SJCRH30 (cell line): ENCODE results near the gene PRKCA. TPM values are rescaled to one million over a fixed set of nuclear protein-coding genes. Genes with fewer than 3 reads are reported as not detected.
"Not testable (repeated sequence)": the region's sequence is repeated elsewhere in the genome, so short reads cannot be mapped to it uniquely, and the experiment has no call there.

Source experiments
- DNase-seq, 2 experiments: peaks; one replicate each; pipeline ENCODE4 v3.0.0-alpha.2; 2015 to 2020
- H3K27ac ChIP-seq: fragments of 250-450 bp; sonication (Bioruptor Pico); 2 replicates; pipeline ENCODE4 v1.5.1; 2020; ENCODE audit warnings: mild to moderate bottlenecking, moderate library complexity
- H3K27me3 ChIP-seq: fragments of 250-450 bp; sonication (Bioruptor Pico); 2 replicates; pipeline ENCODE4 v1.5.1; 2020; ENCODE audit warnings: mild to moderate bottlenecking, moderate library complexity
- H3K36me3 ChIP-seq: fragments of 250-450 bp; sonication (Bioruptor Pico); 2 replicates; pipeline ENCODE4 v1.5.1; 2020; ENCODE audit warnings: mild to moderate bottlenecking, moderate library complexity
- H3K4me1 ChIP-seq: fragments of 250-450 bp; sonication (Bioruptor Pico); 2 replicates; pipeline ENCODE4 v1.5.1; 2020; ENCODE audit warnings: mild to moderate bottlenecking, moderate library complexity
- H3K4me3 ChIP-seq: fragments of 250-450 bp; sonication (Bioruptor Pico); 2 replicates; pipeline ENCODE4 v1.5.1; 2020; ENCODE audit warnings: mild to moderate bottlenecking, moderate library complexity
- H3K9me3 ChIP-seq: fragments of 250-450 bp; sonication (Bioruptor Pico); replicated peaks from 2 replicates; pipeline ENCODE4 v1.5.1; 2020; ENCODE audit warnings: mild to moderate bottlenecking, moderate library complexity
- total RNA-seq: library from RNA; depleted of rRNA; stranded (reverse); fragments of >200 nt; shearing (Covaris generic); gene quantifications from 2 replicates; pipeline ENCODE4 v1.2.3, GENCODE V29; 2014

Gene PRKCA
- total RNA-seq, 1 experiment from 2014 or later: 24.7 TPM

- H3K9me3 ChIP-seq: peaks cover 6% of the 10 kb centered on the region; the same call in 1 of the 2 replicates
- H3K36me3 ChIP-seq: no peaks in the 10 kb centered on the region
- H3K4me3 ChIP-seq: no peak overlapping the region
- DNase-seq: no peak
- H3K27me3 ChIP-seq: no peaks in the 10 kb centered on the region
- peaks cover 4% of the 10 kb centered on the region; the same call in 1 of the 2 replicates for H3K4me1 ChIP-seq
- no peak overlapping the region for H3K27ac ChIP-seq
Observed at GRCh38 chr17:66474806-66475497, 172.5 kb downstream of the PRKCA start.

- DNase-seq: no peak
- no peak overlapping the region for H3K27ac ChIP-seq
- no peak overlapping the region for H3K4me3 ChIP-seq
- peaks cover 4% of the 10 kb centered on the region; the same call in 1 of the 2 replicates for H3K4me1 ChIP-seq
- peaks cover 6% of the 10 kb centered on the region; the same call in 1 of the 2 replicates for H3K9me3 ChIP-seq
- H3K27me3 ChIP-seq: no peaks in the 10 kb centered on the region
- no peaks in the 10 kb centered on the region for H3K36me3 ChIP-seq
Observed at GRCh38 chr17:66476014-66476413, 173.6 kb downstream of the PRKCA start.

DNA sequence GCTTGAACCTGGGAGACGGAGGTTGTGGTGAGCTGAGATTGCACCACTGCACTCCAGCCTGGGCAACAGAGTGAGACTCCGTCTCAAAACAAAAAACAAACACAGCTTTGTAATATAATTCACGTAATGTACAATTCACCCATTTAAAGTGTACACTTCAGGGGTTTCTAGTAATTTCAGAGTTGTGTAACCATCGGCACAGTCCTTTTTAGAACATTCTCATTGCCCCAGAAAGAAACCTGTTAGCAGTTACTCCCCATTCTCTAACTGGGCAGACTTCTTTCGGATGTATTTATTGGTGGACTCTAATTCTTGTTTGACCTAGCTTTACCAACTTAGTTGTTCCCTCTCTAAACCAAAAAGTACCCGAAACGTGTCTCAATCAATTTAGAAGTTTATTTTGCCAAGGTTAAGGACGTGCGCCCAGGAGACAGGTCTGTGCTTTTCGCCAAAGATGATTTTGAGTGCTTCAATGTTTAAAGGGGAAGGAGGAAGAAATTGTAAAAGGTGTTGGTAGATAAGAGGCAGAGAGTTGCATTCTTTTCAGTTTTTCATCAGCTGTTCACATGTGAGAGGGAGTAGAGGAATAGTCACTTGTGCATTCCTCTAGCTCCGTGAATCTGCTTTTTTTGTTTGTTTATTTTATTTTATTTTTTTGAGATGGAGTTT is 175.3 kb downstream of the PRKCA start:
- peaks cover 6% of the 10 kb centered on the region; the same call in 1 of the 2 replicates for H3K9me3 ChIP-seq
- no peaks in the 10 kb centered on the region for H3K36me3 ChIP-seq
- no peaks in the 10 kb centered on the region for H3K27me3 ChIP-seq
- no peak overlapping the region for H3K4me3 ChIP-seq
- no peak for DNase-seq
- H3K27ac ChIP-seq: no peak overlapping the region
- H3K4me1 ChIP-seq: peaks cover 4% of the 10 kb centered on the region; the same call in 1 of the 2 replicates

GRCh38 chr17:66479230-66479889 is 176.9 kb downstream of the PRKCA start:
- not testable (repeated sequence) for DNase-seq, H3K9me3 ChIP-seq, H3K27me3 ChIP-seq, H3K36me3 ChIP-seq, H3K4me3 ChIP-seq, H3K4me1 ChIP-seq, H3K27ac ChIP-seq

DNA sequence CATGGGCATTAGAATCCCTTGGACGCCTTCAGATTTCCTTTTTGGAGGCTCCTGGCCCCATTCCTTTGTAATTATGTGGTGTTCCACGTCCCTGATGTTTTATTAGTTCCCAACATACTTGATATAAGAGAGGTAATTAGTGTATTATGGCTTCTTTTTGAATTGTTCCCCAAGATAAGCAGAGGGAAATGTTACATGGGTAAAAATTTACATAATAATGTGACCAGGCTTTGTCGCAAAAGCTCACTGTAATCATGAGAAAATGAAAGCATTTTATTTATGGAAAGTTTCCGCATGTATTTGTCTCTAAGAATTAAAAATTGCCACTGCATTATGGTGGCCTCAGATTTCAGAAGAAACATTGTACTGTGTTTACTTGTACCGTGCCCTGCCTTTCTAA is 177.8 kb downstream of the PRKCA start:
- peaks cover 6% of the 10 kb centered on the region; the same call in 1 of the 2 replicates for H3K9me3 ChIP-seq
- H3K4me1 ChIP-seq: peaks cover 4% of the 10 kb centered on the region; the same call in 1 of the 2 replicates
- no peaks in the 10 kb centered on the region for H3K36me3 ChIP-seq
- no peaks in the 10 kb centered on the region for H3K27me3 ChIP-seq
- no peak overlapping the region for H3K27ac ChIP-seq
- H3K4me3 ChIP-seq: no peak overlapping the region
- no peak for DNase-seq

DNA sequence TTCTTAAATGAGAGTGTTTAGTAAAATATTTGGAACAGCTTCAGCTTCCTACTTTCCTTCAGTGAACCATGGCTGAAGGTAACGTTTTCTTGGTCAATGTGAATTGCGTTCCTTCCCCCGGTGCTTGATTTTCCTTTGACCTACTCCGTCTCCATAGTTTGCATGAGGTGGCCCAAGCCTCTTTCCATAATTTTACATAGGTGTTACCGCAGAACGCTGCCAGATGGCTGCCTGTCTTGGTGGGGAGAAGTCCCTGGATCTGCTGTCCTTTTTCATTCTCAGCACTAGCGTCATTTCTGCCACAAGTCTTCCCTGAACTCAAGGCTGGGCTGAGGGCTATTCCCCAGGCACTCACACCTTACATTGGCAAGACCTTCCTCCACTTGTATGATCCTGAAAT is 178.4 kb downstream of the PRKCA start:
- Histone ChIP-seq H3K27me3 (no peaks in the 10 kb centered on the region), H3K4me3 (no peak overlapping the region), H3K4me1 (peaks cover under 1% of the 10 kb centered on the region; the same call in 1 of the 2 replicates), H3K27ac (no peak overlapping the region), H3K9me3 (peaks cover 6% of the 10 kb centered on the region; the same call in 1 of the 2 replicates), H3K36me3 (no peaks in the 10 kb centered on the region)
- DNase-seq: no peak

GRCh38 chr17:66481271-66481670 is 178.9 kb downstream of the PRKCA start:
- no peaks in the 10 kb centered on the region for H3K27me3 ChIP-seq
- H3K27ac ChIP-seq: no peak overlapping the region
- H3K4me1 ChIP-seq: no peaks in the 10 kb centered on the region
- peaks cover 6% of the 10 kb centered on the region; the same call in 1 of the 2 replicates for H3K9me3 ChIP-seq
- no peaks in the 10 kb centered on the region for H3K36me3 ChIP-seq
- H3K4me3 ChIP-seq: no peak overlapping the region
- DNase-seq: no peak

GRCh38 chr17:66483906-66484305 is 181.5 kb downstream of the PRKCA start:
- Histone ChIP-seq H3K36me3 (no peaks in the 10 kb centered on the region), H3K4me1 (no peaks in the 10 kb centered on the region), H3K27me3 (no peaks in the 10 kb centered on the region), H3K4me3 (no peak overlapping the region), H3K27ac (no peak overlapping the region), H3K9me3 (peaks cover 6% of the 10 kb centered on the region; the same call in 1 of the 2 replicates)
- no peak for DNase-seq

DNA sequence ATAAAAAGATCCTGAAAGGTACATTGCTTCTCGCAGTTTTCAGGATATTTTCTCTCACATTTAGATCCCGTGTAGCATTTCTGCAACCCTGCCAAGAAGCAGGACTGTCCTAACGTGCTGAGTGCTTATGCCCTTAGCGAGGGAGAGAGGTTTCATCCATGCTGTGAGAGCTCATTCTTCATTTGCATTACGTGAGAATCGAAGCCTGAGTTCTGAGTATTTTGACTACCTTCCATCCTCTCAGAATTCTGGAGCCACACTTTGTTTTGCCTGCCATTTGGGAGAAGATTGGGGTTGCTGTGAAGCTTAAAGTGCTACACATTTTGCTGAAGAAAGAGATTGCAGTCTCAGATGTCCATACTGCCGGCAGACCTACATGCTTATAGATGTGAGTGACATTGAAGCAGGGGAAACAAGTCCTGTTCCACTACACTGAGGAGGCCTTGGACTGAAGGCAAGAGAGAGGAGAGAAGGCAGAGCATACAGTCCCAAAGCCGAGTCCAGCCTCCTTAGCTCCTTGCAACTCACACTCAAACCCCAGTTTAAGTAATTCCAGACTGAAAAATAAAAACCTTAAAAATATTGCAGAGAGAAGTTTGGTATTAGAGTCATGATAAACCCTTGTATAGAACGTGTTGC is 183.0 kb downstream of the PRKCA start:
- H3K27me3 ChIP-seq: no peaks in the 10 kb centered on the region
- H3K9me3 ChIP-seq: no peaks in the 10 kb centered on the region
- H3K36me3 ChIP-seq: no peaks in the 10 kb centered on the region
- no peak overlapping the region for H3K27ac ChIP-seq
- H3K4me3 ChIP-seq: no peak overlapping the region
- no peaks in the 10 kb centered on the region for H3K4me1 ChIP-seq
- DNase-seq: no peak

GRCh38 chr17:66487121-66487520 is 184.7 kb downstream of the PRKCA start:
- no peak for DNase-seq
- no peak overlapping the region for H3K27ac ChIP-seq
- no peaks in the 10 kb centered on the region for H3K27me3 ChIP-seq

GRCh38 chr17:66487981-66488468 is 185.6 kb downstream of the PRKCA start:
- H3K4me3 ChIP-seq: no peak overlapping the region
- no peaks in the 10 kb centered on the region for H3K27me3 ChIP-seq
- no peaks in the 10 kb centered on the region for H3K4me1 ChIP-seq
- 0 out of 2 replicates have a peak, but pooled peaks cover 2% of the 10 kb centered on the region for H3K9me3 ChIP-seq
- no peak overlapping the region for H3K27ac ChIP-seq
- no peaks in the 10 kb centered on the region for H3K36me3 ChIP-seq
- DNase-seq: no peak

More at GRCh38 chr17:66487121-66487520, 184.7 kb downstream of the PRKCA start:
- no peaks in the 10 kb centered on the region for H3K36me3 ChIP-seq
- H3K4me3 ChIP-seq: no peak overlapping the region
- H3K9me3 ChIP-seq: no peaks in the 10 kb centered on the region
- H3K4me1 ChIP-seq: no peaks in the 10 kb centered on the region

DNA sequence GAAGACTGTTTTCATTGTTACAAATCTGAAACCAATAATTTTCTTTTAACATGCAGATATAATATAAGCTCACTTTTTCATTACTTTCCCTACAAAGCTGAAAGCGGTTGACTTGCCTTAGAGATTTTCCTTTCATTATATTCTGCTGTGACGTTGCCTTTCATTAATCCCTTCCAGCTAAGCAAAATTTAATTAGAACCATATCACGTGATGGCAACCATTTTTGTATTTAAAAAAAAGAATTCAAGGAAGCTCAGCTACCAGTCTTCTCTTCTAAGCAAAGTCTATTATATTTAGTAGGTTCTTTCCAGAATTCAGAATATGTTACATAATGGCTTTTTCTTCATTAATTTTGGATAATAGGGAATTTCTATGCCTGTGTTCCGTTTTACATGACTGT is 186.5 kb downstream of the PRKCA start:
- H3K27ac ChIP-seq: no peak overlapping the region
- no peak for DNase-seq
- no peaks in the 10 kb centered on the region for H3K27me3 ChIP-seq
- no peaks in the 10 kb centered on the region for H3K36me3 ChIP-seq
- peaks cover 3% of the 10 kb centered on the region; the same call in 1 of the 2 replicates for H3K4me1 ChIP-seq
- 0 out of 2 replicates have a peak, but pooled peaks cover 2% of the 10 kb centered on the region for H3K9me3 ChIP-seq
- H3K4me3 ChIP-seq: no peak overlapping the region

DNA sequence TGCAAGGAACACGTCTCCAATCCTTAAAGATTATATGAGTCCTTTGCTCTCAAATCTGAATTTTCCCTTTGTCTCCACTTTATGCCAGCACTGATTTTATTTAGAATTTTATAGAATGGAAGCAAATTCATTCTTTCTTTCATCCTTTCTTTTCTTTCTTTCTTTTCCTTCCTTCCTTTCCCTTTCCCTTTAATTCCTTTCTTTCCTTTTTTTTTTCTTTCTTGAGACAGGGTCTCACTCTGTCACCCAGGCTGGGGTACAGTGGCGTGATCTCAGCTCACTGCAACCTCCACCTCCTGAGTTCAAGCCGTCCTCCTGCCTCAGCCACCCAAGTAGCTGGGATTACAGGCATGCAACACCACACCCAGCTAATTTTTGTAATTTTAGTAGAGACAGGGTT is 187.2 kb downstream of the PRKCA start:
- not testable (repeated sequence) for H3K9me3 ChIP-seq, H3K4me1 ChIP-seq, H3K4me3 ChIP-seq, H3K27ac ChIP-seq, H3K27me3 ChIP-seq, H3K36me3 ChIP-seq, DNase-seq

DNA sequence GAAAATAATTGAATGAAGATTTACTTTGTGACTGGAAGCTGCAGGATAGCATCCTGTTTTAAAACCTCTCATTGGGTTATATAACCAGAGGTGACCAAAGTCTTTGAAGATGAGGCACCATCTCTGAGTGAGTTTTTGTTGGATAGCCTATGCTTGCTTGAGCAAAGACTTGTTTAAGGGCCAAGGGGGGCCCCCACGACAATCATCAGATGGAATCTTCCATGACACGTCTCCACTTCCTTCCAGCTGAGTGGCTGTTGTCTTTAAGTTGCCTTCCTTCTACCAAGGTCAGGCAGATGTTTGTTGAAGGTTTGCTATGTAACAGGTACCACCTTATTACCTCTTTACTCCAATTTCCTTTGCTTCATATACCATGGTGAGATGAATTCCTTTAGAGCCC is 188.8 kb downstream of the PRKCA start:
- H3K36me3 ChIP-seq: no peaks in the 10 kb centered on the region
- no peak overlapping the region for H3K4me3 ChIP-seq
- peaks cover 3% of the 10 kb centered on the region; the same call in 1 of the 2 replicates for H3K4me1 ChIP-seq
- DNase-seq: no peak
- H3K27ac ChIP-seq: no peak overlapping the region
- 0 out of 2 replicates have a peak, but pooled peaks cover 2% of the 10 kb centered on the region for H3K9me3 ChIP-seq
- no peaks in the 10 kb centered on the region for H3K27me3 ChIP-seq
